Ovary (tissue), 3 donors: ENCODE results near the gene WDR17.

Source experiments
- POLR2A ChIP-seq: fragments of 450-650 bp; IDR thresholded peaks from one replicate; pipeline ENCODE4 v1.6.1; 2017; ENCODE audit warnings: antibody characterized with exemption, mild to moderate bottlenecking, moderate library complexity
- TF ChIP-seq, protein P1 (sequence below), 3 donors: fragments of 450-650 bp in 2 of 3; fragments of 200-600 bp in 1 of 3; IDR thresholded peaks; one replicate each; pipeline versions ENCODE4 v1.5.1 to v1.8.0; 2016 to 2022; ENCODE audit warnings: antibody characterized with exemption in 3 of 3, mild to moderate bottlenecking in 1 of 3
- donor health status: DM: no; HTN: no; CAD: no.

DNA sequence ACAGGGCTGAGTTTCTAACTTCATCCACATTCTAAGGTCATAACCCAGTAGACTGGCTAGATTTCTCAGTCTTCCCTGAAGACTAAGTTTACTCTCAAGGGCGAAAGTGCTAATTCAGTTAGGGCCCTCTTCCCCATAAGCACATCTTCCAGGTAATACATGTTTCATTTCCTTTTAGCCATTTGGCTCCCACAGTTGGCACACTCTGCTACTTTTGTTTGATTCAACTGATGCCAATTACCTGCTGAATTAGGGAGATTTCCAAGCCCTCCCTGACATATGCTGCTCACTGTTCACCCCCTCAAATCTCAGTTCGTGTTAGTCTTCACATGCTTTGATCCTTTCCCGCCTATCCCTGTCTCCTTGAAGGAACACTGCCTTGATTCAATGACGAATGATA is 17.0 kb upstream of the WDR17 start:
- TF ChIP-seq, protein P1, sequence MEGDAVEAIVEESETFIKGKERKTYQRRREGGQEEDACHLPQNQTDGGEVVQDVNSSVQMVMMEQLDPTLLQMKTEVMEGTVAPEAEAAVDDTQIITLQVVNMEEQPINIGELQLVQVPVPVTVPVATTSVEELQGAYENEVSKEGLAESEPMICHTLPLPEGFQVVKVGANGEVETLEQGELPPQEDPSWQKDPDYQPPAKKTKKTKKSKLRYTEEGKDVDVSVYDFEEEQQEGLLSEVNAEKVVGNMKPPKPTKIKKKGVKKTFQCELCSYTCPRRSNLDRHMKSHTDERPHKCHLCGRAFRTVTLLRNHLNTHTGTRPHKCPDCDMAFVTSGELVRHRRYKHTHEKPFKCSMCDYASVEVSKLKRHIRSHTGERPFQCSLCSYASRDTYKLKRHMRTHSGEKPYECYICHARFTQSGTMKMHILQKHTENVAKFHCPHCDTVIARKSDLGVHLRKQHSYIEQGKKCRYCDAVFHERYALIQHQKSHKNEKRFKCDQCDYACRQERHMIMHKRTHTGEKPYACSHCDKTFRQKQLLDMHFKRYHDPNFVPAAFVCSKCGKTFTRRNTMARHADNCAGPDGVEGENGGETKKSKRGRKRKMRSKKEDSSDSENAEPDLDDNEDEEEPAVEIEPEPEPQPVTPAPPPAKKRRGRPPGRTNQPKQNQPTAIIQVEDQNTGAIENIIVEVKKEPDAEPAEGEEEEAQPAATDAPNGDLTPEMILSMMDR (IDR thresholded peaks at IDR 0.05) = no peak
- no peak for TF ChIP-seq POLR2A
